Kidney (tissue), 14 donors: ENCODE data around the gene PPM1L. TPM values are rescaled to one million over a fixed set of nuclear protein-coding genes. Genes with fewer than 3 reads are reported as not detected.
"Not testable (repeated sequence)": the region's sequence is repeated elsewhere in the genome, so short reads cannot be mapped to it uniquely, and the experiment has no call there.

Experiments used
- DNase-seq, 5 donors: peaks; one replicate each; pipeline ENCODE4 v3.0.0-alpha.2; 2013 to 2020
- FAIRE-seq: peaks from 2 replicates; lab custom pipeline; 2012; peaks lifted over from hg19 to GRCh38; lab: Jason Lieb, UNC
- H3K27ac ChIP-seq, 2 donors: one replicate each; pipeline ENCODE4 v1.7.0; 2013; ENCODE audit warnings: low read depth in 2 of 2, low read length in 2 of 2, inconsistent platforms in 1 of 2
- H3K27me3 ChIP-seq: one replicate; pipeline ENCODE4 v1.7.1; 2013; ENCODE audit warnings: low read length, inconsistent platforms; ENCODE audit not compliant: control insufficient read depth, insufficient read depth
- H3K36me3 ChIP-seq, 3 donors: one replicate each; pipeline versions ENCODE4 v1.7.0 to v1.7.1; 2013; ENCODE audit warnings: low read length in 3 of 3, control low read depth in 1 of 3, inconsistent platforms in 1 of 3; ENCODE audit not compliant: insufficient read depth in 3 of 3, control insufficient read depth in 2 of 3
- H3K4me1 ChIP-seq, 3 donors: one replicate each; pipeline versions ENCODE4 v1.7.0 to v1.7.1; 2013; ENCODE audit warnings: low read length in 3 of 3, inconsistent platforms in 1 of 3, low read depth in 1 of 3; ENCODE audit not compliant: control insufficient read depth in 2 of 3, insufficient read depth in 2 of 3
- H3K4me3 ChIP-seq, 3 donors: one replicate each; pipeline versions ENCODE4 v1.7.0 to v1.8.1; 2013; ENCODE audit warnings: low read length in 3 of 3, control low read depth in 1 of 3, inconsistent platforms in 1 of 3
- H3K9ac ChIP-seq, 3 donors: one replicate each; pipeline versions ENCODE4 v1.7.0 to v1.7.1; 2013; ENCODE audit warnings: low read length in 3 of 3, control low read depth in 1 of 3, inconsistent platforms in 1 of 3
- H3K9me3 ChIP-seq, 3 donors: one replicate each; pipeline versions ENCODE4 v1.7.0 to v1.7.1; 2013; ENCODE audit warnings: low read length in 3 of 3, control low read depth in 1 of 3, inconsistent platforms in 1 of 3; ENCODE audit not compliant: control insufficient read depth in 2 of 3, insufficient read depth in 1 of 3
- CTCF ChIP-seq: IDR thresholded peaks from 3 replicates; pipeline ENCODE4 v1.5.1; 2012; ENCODE audit warnings: mild to moderate bottlenecking, moderate library complexity, borderline replicate concordance; ENCODE audit not compliant: insufficient read depth; ENCODE audit errors: extremely low read depth
- intact Hi-C: fragments of 100-400 bp; cut with DNase I; formaldehyde crosslinking; loops from one replicate; pipeline ENCODE4 v1.11.1; 2022
- polyA plus RNA-seq: library from polyadenylated mRNA; stranded (reverse); fragments of 350-450 nt; fragmentation: Illumina TruSeq; extraction: RNeasy Lipid Tissue Mini Kit (QIAGEN cat#74804); gene quantifications from one replicate; pipeline ENCODE4 v1.2.3, GENCODE V29; 2014; ENCODE audit warnings: low read depth, low replicate concordance; ENCODE audit not compliant: insufficient read depth
- total RNA-seq: library from RNA; stranded (reverse); fragmentation: NEBNext Ultra II Directional; extraction: Animal tissue kit (Norgen Biotek cat#: 25700); gene quantifications from one replicate; pipeline ENCODE4 v1.2.1, GENCODE V29; 2021
- donor health status: control.
- donor health status: control.
- donor health status: control.
- donor health status: control.
- donor health status: control.
- donor health status: DM: yes; HTN: yes; CAD: no.
- donor health status: Normal renal cell carcinoma (clear cell type).

PPM1L gene
- total and polyA plus RNA-seq, 2 donors from 2014 or later, result 2.8 to 13.8 TPM

GRCh38 chr3:161028555-161029153, 272.6 kb downstream of the PPM1L start:
- FAIRE-seq (no peak), DNase-seq (peak in 3 of 5 donors; percentile 33 to 64 (median 57))
- Histone ChIP-seq H3K4me1 (no peaks in the 10 kb centered on the region), H3K9ac (no peak overlapping the region), H3K36me3 (no peaks in the 10 kb centered on the region), H3K27me3 (no peaks in the 10 kb centered on the region), H3K27ac (no peak overlapping the region), H3K4me3 (no peak overlapping the region), H3K9me3 (no peaks in the 10 kb centered on the region)
- intact Hi-C loops, result no loop called here
- TF ChIP-seq CTCF, result no peak

GRCh38 chr3:161031134-161031533, 275.1 kb downstream of the PPM1L start:
- Histone ChIP-seq H3K4me1 (no peaks in the 10 kb centered on the region), H3K9me3 (no peaks in the 10 kb centered on the region), H3K4me3 (no peak overlapping the region), H3K27me3 (no peaks in the 10 kb centered on the region), H3K36me3 (no peaks in the 10 kb centered on the region), H3K9ac (no peak overlapping the region), H3K27ac (no peak overlapping the region)
- TF ChIP-seq CTCF, result no peak
- intact Hi-C loops, result no loop called here
- FAIRE-seq, result no peak
- DNase-seq, result peak in 1 of 5 donors; percentile 27

GRCh38 chr3:161034913-161035550, 279.0 kb downstream of the PPM1L start:
- H3K27ac ChIP-seq, H3K9me3 ChIP-seq, H3K36me3 ChIP-seq, H3K4me1 ChIP-seq, H3K9ac ChIP-seq, H3K4me3 ChIP-seq, DNase-seq, intact Hi-C loops, H3K27me3 ChIP-seq, FAIRE-seq: not testable (repeated sequence)

- H3K36me3 ChIP-seq, result no peaks in the 10 kb centered on the region
- FAIRE-seq, result no peak
- TF ChIP-seq CTCF, result no peak
- H3K9ac ChIP-seq, result no peak overlapping the region
- intact Hi-C loops, result no loop called here
- peaks cover 0 to 2% (median 0%) of the 10 kb centered on the region in 3 donors for H3K4me1 ChIP-seq
- H3K9me3 ChIP-seq, result no peaks in the 10 kb centered on the region
- no peaks in the 10 kb centered on the region for H3K27me3 ChIP-seq
- no peak for DNase-seq
- no peak overlapping the region for H3K27ac ChIP-seq
- H3K4me3 ChIP-seq, result no peak overlapping the region
Measured at GRCh38 chr3:161035711-161036110, 279.7 kb downstream of the PPM1L start.
